Fibroblast of mammary gland (primary cell): Measurements from ENCODE around the gene MAP3K3.

Experiments used
- DNase-seq: peaks from one replicate; pipeline ENCODE4 v3.0.0-alpha.2; 2010; ENCODE audit warnings: low read depth
- H3K4me3 ChIP-seq: 2 replicates; pipeline ENCODE4 v1.5.1; 2011; ENCODE audit warnings: low read depth, mild to moderate bottlenecking, low read length, moderate library complexity; ENCODE audit not compliant: control insufficient read depth
- TF ChIP-seq, protein P1 (sequence below): conservative IDR thresholded peaks from 2 replicates; pipeline ENCODE4 v1.5.1; 2011; ENCODE audit warnings: low read depth, low read length, inconsistent platforms; ENCODE audit not compliant: control insufficient read depth, insufficient read depth

Gene MAP3K3

GRCh38 chr17:63703029-63703428, 80.8 kb downstream of the MAP3K3 start:
- TF ChIP-seq, protein P1, sequence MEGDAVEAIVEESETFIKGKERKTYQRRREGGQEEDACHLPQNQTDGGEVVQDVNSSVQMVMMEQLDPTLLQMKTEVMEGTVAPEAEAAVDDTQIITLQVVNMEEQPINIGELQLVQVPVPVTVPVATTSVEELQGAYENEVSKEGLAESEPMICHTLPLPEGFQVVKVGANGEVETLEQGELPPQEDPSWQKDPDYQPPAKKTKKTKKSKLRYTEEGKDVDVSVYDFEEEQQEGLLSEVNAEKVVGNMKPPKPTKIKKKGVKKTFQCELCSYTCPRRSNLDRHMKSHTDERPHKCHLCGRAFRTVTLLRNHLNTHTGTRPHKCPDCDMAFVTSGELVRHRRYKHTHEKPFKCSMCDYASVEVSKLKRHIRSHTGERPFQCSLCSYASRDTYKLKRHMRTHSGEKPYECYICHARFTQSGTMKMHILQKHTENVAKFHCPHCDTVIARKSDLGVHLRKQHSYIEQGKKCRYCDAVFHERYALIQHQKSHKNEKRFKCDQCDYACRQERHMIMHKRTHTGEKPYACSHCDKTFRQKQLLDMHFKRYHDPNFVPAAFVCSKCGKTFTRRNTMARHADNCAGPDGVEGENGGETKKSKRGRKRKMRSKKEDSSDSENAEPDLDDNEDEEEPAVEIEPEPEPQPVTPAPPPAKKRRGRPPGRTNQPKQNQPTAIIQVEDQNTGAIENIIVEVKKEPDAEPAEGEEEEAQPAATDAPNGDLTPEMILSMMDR: no peak
- DNase-seq: no peak
- no peak overlapping the region for H3K4me3 ChIP-seq

GRCh38 chr17:63703556-63704258, 81.5 kb downstream of the MAP3K3 start:
- no peak overlapping the region for H3K4me3 ChIP-seq
- TF ChIP-seq, protein P1: no peak
- no peak for DNase-seq

DNA sequence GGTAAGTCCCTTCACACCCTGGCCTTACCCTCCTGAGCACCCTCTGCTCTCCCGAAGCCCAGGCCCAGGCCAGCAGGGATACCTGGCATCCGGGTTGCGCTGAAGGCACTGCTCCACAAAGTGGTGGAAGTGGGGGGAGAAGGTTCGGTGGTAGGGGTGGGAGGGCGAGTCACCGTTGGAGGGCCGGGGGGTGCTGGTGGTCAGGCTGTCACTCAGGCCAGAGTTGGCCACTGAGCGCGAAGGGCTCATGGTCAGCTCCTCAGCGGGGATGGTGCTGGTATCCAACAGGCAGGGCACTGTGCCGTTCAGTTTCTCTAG, 82.0 kb downstream of the MAP3K3 start:
- H3K4me3 ChIP-seq: no peak overlapping the region
- TF ChIP-seq, protein P1: no peak
- DNase-seq: no peak

DNA sequence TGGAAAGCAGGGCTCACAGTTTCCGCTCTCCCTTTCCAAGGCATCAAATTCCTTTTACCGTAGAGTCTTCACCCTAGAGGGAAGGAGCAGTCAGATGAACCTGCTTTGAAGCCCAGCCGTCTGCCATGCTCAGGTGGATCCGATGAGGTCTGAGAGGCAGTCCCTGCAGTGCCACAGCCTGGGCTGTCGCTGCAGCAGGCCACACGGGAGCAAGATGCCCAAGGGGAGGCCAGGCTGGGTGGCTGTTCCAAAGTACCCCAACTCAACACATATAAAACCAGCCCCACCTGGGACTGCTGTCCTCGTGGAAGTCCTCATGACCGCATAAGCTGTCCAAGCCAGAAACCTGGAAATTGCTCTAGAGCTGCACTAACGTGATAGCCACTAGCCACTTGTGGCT, 82.6 kb downstream of the MAP3K3 start:
- no peak overlapping the region for H3K4me3 ChIP-seq
- TF ChIP-seq, protein P1: no peak

GRCh38 chr17:63705657-63706056, 83.4 kb downstream of the MAP3K3 start:
- DNase-seq: no peak
- H3K4me3 ChIP-seq: no peak overlapping the region
- TF ChIP-seq, protein P1: no peak

More for the DNA sequence above, 82.6 kb downstream of the MAP3K3 start:
- DNase-seq: no peak

DNA sequence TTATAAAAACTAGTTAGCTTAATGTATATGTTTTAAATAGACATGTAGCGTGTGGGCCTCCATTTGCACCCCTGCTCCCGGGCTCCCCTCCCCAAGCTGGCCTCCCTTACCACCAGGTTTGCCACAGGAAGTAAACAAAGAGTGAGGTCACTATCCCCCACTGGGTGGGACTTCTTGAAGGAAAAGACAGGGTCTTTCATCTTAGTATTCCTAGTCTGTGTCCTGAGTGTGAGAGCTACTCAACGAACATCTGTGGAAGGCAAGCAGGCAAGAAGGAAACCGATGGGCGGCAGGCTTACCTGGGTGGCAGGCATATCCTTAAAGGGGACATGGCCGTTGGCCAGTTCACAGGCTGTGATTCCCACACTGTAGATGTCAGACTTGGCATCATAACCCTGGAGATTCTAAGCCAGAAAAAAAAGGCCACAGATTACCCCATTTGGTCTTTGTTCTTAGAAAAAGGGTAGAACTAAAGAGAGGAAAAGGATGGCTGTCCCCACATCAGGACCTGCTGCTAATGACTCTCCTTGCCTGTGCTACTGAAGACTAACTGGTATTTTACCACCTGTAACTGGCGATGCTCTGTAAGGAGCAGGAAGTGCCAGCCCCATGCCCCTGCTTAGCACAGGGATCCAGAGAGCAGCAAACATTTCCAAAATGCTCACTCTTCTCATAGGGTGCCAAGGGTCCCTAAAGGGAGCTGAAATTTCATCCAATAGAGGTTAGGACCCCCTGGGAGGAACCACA, 84.3 kb downstream of the MAP3K3 start:
- H3K4me3 ChIP-seq: no peak overlapping the region
- no peak for DNase-seq
- TF ChIP-seq, protein P1: no peak
